ENCODE data around the gene PSTPIP1.

DNA sequence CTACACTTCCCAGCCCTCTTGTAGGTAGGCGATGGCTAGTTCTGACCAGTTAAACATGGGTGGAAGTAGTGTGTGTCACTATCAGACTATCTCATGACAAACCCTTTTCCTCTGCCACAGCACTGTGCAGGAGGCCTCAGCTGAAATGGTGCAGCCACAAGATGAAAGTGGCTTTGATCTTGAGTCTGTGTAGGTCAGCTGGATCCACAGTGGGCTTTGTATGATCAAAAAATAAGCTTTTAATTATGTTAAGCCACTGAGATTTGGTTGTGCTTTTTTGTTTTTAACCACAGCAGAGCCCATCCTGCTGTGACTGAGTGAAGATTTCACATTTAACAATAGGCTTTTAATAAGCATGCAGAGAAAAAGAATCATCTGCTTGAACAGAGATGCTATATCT is 43.7 kb upstream of the PSTPIP1 start:
- TF ChIP-seq, protein P1, sequence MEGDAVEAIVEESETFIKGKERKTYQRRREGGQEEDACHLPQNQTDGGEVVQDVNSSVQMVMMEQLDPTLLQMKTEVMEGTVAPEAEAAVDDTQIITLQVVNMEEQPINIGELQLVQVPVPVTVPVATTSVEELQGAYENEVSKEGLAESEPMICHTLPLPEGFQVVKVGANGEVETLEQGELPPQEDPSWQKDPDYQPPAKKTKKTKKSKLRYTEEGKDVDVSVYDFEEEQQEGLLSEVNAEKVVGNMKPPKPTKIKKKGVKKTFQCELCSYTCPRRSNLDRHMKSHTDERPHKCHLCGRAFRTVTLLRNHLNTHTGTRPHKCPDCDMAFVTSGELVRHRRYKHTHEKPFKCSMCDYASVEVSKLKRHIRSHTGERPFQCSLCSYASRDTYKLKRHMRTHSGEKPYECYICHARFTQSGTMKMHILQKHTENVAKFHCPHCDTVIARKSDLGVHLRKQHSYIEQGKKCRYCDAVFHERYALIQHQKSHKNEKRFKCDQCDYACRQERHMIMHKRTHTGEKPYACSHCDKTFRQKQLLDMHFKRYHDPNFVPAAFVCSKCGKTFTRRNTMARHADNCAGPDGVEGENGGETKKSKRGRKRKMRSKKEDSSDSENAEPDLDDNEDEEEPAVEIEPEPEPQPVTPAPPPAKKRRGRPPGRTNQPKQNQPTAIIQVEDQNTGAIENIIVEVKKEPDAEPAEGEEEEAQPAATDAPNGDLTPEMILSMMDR (IDR thresholded peaks at IDR 0.05; ENCODE audit: poor library complexity, severe bottlenecking) = no peak
- TF ChIP-seq EZH2 (IDR thresholded peaks at IDR 0.05; ENCODE audit: borderline replicate concordance, insufficient read depth, low read length, poor library complexity, severe bottlenecking) = no peak
- TF ChIP-seq POLR2AphosphoS5 (IDR thresholded peaks at IDR 0.05) = no peak
- TF ChIP-seq EP300 (conservative IDR thresholded peaks at IDR 0.05; ENCODE audit: poor library complexity, severe bottlenecking) = no peak
- no peak for TF ChIP-seq RAD21 (conservative IDR thresholded peaks at IDR 0.05)
- no peak for TF ChIP-seq MXI1 (conservative IDR thresholded peaks at IDR 0.05; ENCODE audit: poor library complexity, severe bottlenecking)
- TF ChIP-seq SMC3 (conservative IDR thresholded peaks at IDR 0.05; ENCODE audit: poor library complexity) = no peak
- TF ChIP-seq TAF1 (IDR thresholded peaks at IDR 0.05; ENCODE audit: low read depth) = no peak
- TF ChIP-seq, protein P2, sequence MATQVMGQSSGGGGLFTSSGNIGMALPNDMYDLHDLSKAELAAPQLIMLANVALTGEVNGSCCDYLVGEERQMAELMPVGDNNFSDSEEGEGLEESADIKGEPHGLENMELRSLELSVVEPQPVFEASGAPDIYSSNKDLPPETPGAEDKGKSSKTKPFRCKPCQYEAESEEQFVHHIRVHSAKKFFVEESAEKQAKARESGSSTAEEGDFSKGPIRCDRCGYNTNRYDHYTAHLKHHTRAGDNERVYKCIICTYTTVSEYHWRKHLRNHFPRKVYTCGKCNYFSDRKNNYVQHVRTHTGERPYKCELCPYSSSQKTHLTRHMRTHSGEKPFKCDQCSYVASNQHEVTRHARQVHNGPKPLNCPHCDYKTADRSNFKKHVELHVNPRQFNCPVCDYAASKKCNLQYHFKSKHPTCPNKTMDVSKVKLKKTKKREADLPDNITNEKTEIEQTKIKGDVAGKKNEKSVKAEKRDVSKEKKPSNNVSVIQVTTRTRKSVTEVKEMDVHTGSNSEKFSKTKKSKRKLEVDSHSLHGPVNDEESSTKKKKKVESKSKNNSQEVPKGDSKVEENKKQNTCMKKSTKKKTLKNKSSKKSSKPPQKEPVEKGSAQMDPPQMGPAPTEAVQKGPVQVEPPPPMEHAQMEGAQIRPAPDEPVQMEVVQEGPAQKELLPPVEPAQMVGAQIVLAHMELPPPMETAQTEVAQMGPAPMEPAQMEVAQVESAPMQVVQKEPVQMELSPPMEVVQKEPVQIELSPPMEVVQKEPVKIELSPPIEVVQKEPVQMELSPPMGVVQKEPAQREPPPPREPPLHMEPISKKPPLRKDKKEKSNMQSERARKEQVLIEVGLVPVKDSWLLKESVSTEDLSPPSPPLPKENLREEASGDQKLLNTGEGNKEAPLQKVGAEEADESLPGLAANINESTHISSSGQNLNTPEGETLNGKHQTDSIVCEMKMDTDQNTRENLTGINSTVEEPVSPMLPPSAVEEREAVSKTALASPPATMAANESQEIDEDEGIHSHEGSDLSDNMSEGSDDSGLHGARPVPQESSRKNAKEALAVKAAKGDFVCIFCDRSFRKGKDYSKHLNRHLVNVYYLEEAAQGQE (IDR thresholded peaks at IDR 0.05; ENCODE audit: borderline replicate concordance) = no peak

Data from neural cell (in vitro differentiated cells).